Neural cell (in vitro differentiated cells): ENCODE measurements around the gene PWWP2B. TPM values are rescaled to one million over a fixed set of nuclear protein-coding genes. Genes with fewer than 3 reads are reported as not detected.

Experiments used
- H2AFZ ChIP-seq: fragments of 200-600, 300-800 bp; sonication (generic), shearing (Covaris generic); 2 replicates; pipeline ENCODE4 v1.6.0; 2014; ENCODE audit warnings: low read depth, mild to moderate bottlenecking, antibody characterized with exemption, low read length, moderate library complexity
- H3F3A ChIP-seq: fragments of 200-600 bp; shearing (Covaris generic); 2 replicates; pipeline ENCODE4 v1.6.1; 2016; ENCODE audit warnings: mild to moderate bottlenecking, moderate library complexity, mixed read lengths, antibody characterized with exemption, low read length; ENCODE audit not compliant: insufficient read depth, poor library complexity, severe bottlenecking
- H3K27ac ChIP-seq: fragments of 200-600, 300-800 bp; sonication (generic), shearing (Covaris generic); 2 replicates; pipeline ENCODE4 v1.5.1; 2014; ENCODE audit warnings: mild to moderate bottlenecking, low read length, moderate library complexity
- H3K27me3 ChIP-seq: fragments of 300-800, 200-600 bp; sonication (generic), shearing (Covaris generic); 2 replicates; pipeline ENCODE4 v1.6.0; 2014; ENCODE audit warnings: mild to moderate bottlenecking, low read depth, low read length, moderate library complexity; ENCODE audit not compliant: insufficient read depth
- H3K36me3 ChIP-seq: fragments of 300-800, 200-600 bp; sonication (generic), shearing (Covaris generic); 2 replicates; pipeline ENCODE4 v1.5.1; 2014; ENCODE audit warnings: mild to moderate bottlenecking, antibody characterized with exemption, low read length, moderate library complexity; ENCODE audit not compliant: insufficient read depth
- H3K4me2 ChIP-seq: fragments of 300-800, 200-600 bp; sonication (generic), shearing (Covaris generic); 2 replicates; pipeline ENCODE4 v1.6.0; 2014; ENCODE audit warnings: mild to moderate bottlenecking, low read length
- H3K4me3 ChIP-seq: fragments of 300-800, 200-600 bp; sonication (generic), shearing (Covaris generic); 2 replicates; pipeline ENCODE4 v1.5.1; 2014; ENCODE audit warnings: mild to moderate bottlenecking, low read length, moderate library complexity
- H3K79me2 ChIP-seq: fragments of 200-600 bp; shearing (Covaris generic); replicated peaks from 2 replicates; pipeline ENCODE4 v1.6.0; 2014; ENCODE audit warnings: mild to moderate bottlenecking, low read length, moderate library complexity; ENCODE audit not compliant: insufficient read depth
- H3K9ac ChIP-seq: fragments of 300-800, 200-600 bp; sonication (generic), shearing (Covaris generic); 2 replicates; pipeline ENCODE4 v1.6.1; 2016; ENCODE audit warnings: mild to moderate bottlenecking, low read length, mixed read lengths
- H3K9me2 ChIP-seq: fragments of 200-600 bp; shearing (Covaris generic); 2 replicates; pipeline ENCODE4 v1.6.1; 2016; ENCODE audit warnings: mild to moderate bottlenecking, low read length, mixed read lengths; ENCODE audit not compliant: insufficient read depth
- H3K9me3 ChIP-seq: fragments of 200-600, 300-800 bp; sonication (generic), shearing (Covaris generic); 2 replicates; pipeline ENCODE4 v1.6.1; 2016; ENCODE audit warnings: mild to moderate bottlenecking, mixed run types, low read length, moderate library complexity, mixed read lengths
- H4K20me1 ChIP-seq: fragments of 200-600 bp; shearing (Covaris generic); 2 replicates; pipeline ENCODE4 v1.6.1; 2016; ENCODE audit warnings: mild to moderate bottlenecking, mixed run types; ENCODE audit not compliant: insufficient read depth
- CTCF ChIP-seq: fragments of 450-650 bp; IDR thresholded peaks from 2 replicates; pipeline ENCODE4 v1.5.1; 2014; ENCODE audit warnings: antibody characterized with exemption, mild to moderate bottlenecking, moderate library complexity; ENCODE audit not compliant: poor library complexity, severe bottlenecking
- EP300 ChIP-seq: fragments of 450-650 bp; conservative IDR thresholded peaks from 2 replicates; pipeline ENCODE4 v1.6.1; 2014; ENCODE audit warnings: antibody characterized with exemption, mild to moderate bottlenecking, moderate library complexity; ENCODE audit not compliant: poor library complexity, severe bottlenecking
- EZH2 ChIP-seq: fragments of 200-600, 300-800 bp; shearing (Covaris generic), sonication (generic); IDR thresholded peaks from 2 replicates; pipeline ENCODE4 v1.6.1; 2014; ENCODE audit warnings: antibody characterized with exemption, low read length, borderline replicate concordance, mild to moderate bottlenecking; ENCODE audit not compliant: insufficient read depth, poor library complexity, severe bottlenecking
- MXI1 ChIP-seq: fragments of 450-650 bp; conservative IDR thresholded peaks from 2 replicates; pipeline ENCODE4 v1.6.1; 2014; ENCODE audit warnings: antibody characterized with exemption, mild to moderate bottlenecking; ENCODE audit not compliant: poor library complexity, severe bottlenecking
- POLR2AphosphoS5 ChIP-seq: IDR thresholded peaks from 2 replicates; pipeline ENCODE4 v1.6.1; 2012
- RAD21 ChIP-seq: fragments of 450-650 bp; conservative IDR thresholded peaks from 2 replicates; pipeline ENCODE4 v1.6.1; 2014; ENCODE audit warnings: antibody characterized with exemption, mild to moderate bottlenecking, moderate library complexity
- REST ChIP-seq: IDR thresholded peaks from 2 replicates; pipeline ENCODE4 v1.6.1; 2012; ENCODE audit warnings: borderline replicate concordance
- SMC3 ChIP-seq: fragments of 450-650 bp; conservative IDR thresholded peaks from 2 replicates; pipeline ENCODE4 v1.6.1; 2014; ENCODE audit warnings: antibody characterized with exemption, mild to moderate bottlenecking, moderate library complexity; ENCODE audit not compliant: poor library complexity
- TAF1 ChIP-seq: IDR thresholded peaks from 2 replicates; pipeline ENCODE4 v1.6.1; 2012; ENCODE audit warnings: low read depth
- polyA plus RNA-seq: library from polyadenylated mRNA; depleted of rRNA; stranded (reverse); fragments of >200 nt; gene quantifications from 2 replicates; pipeline ENCODE4 v1.2.3, GENCODE V29; 2014

PWWP2B gene
- polyA plus RNA-seq, 1 donor from 2014 or later, result 13.0 TPM

GRCh38 chr10:132447446-132448247, 50.6 kb downstream of the PWWP2B start:
- no peaks in the 10 kb centered on the region for H3K9me3 ChIP-seq
- H3K79me2 ChIP-seq, result no peaks in the 10 kb centered on the region
- H3K27ac ChIP-seq, result no peak overlapping the region
- no peaks in the 10 kb centered on the region for H3F3A ChIP-seq
- no peak overlapping the region for H3K9ac ChIP-seq
- H3K36me3 ChIP-seq, result no peaks in the 10 kb centered on the region
- H4K20me1 ChIP-seq, result no peaks in the 10 kb centered on the region
- H3K27me3 ChIP-seq, result no peaks in the 10 kb centered on the region
- H3K4me2 ChIP-seq, result no peak overlapping the region
- H3K9me2 ChIP-seq, result no peaks in the 10 kb centered on the region
- no peak overlapping the region for H2AFZ ChIP-seq
- TF ChIP-seq SMC3 (no peak), CTCF (no peak), MXI1 (no peak), REST (no peak), TAF1 (no peak), EZH2 (no peak), RAD21 (no peak), EP300 (no peak), POLR2AphosphoS5 (no peak)
- no peak overlapping the region for H3K4me3 ChIP-seq

GRCh38 chr10:132448248-132448731, 51.3 kb downstream of the PWWP2B start:
- Histone ChIP-seq H3K4me2 (no peak overlapping the region), H3K36me3 (no peaks in the 10 kb centered on the region), H3K27me3 (no peaks in the 10 kb centered on the region), H4K20me1 (no peaks in the 10 kb centered on the region), H3K9ac (no peak overlapping the region), H3K9me2 (no peaks in the 10 kb centered on the region), H3K4me3 (no peak overlapping the region), H3F3A (no peaks in the 10 kb centered on the region), H3K79me2 (no peaks in the 10 kb centered on the region), H2AFZ (no peak overlapping the region), H3K9me3 (no peaks in the 10 kb centered on the region), H3K27ac (no peak overlapping the region)
- TF ChIP-seq CTCF (no peak), REST (no peak), EZH2 (no peak), SMC3 (no peak), RAD21 (no peak), EP300 (no peak), POLR2AphosphoS5 (no peak), TAF1 (no peak), MXI1 (no peak)
